NCI-H2227 treated with DMSO at 0.1 percent for 48 hours (cell line): ENCODE results near the gene PTPDC1.
"Not testable (repeated sequence)": the region's sequence is repeated elsewhere in the genome, so short reads cannot be mapped to it uniquely, and the experiment has no call there.

Source experiments
- DNase-seq: peaks from one replicate; lab custom pipeline; 2025; lab: John Stamatoyannopoulos, UW

PTPDC1 gene

DNA sequence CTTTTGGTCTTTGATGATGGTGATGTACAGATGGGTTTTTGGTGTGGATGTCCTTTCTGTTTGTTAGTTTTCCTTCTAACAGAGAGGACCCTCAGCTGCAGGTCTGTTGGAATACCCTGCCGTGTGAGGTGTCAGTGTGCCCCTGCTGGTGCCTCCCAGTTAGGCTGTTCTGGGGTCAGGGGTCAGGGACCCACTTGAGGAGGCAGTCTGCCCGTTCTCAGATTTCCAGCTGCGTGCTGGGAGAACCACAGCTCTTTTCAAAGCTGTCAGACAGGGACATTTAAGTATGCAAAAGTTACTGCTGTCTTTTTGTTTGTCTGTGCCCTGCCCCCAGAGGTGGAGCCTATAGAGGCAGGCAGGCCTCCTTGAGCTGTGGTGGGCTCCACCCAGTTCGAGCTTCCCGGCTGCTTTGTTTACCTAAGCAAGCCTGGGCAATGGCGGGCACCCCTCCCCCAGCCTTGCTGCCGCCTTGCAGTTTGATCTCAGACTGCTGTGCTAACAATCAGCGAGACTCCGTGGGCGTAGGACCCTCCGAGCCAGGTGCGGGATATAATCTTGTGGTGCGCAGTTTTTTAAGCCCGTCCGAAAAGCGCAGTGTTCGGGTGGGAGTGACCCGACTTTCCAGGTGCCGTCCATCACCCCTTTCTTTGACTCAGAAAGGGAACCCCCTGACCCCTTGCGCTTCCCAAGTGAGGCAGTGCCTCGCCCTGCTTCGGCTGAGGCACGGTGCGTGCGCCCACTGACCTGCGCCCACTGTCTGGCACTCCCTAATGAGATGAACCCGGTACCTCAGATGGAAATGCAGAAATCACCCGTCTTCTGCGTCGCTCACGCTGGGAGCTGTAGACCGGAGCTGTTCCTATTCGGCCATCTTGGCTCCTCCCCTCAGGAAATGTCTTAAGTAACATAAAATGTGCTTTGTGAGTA lies 10.2 kb downstream of the PTPDC1 start:
- not testable (repeated sequence) for DNase-seq

DNA sequence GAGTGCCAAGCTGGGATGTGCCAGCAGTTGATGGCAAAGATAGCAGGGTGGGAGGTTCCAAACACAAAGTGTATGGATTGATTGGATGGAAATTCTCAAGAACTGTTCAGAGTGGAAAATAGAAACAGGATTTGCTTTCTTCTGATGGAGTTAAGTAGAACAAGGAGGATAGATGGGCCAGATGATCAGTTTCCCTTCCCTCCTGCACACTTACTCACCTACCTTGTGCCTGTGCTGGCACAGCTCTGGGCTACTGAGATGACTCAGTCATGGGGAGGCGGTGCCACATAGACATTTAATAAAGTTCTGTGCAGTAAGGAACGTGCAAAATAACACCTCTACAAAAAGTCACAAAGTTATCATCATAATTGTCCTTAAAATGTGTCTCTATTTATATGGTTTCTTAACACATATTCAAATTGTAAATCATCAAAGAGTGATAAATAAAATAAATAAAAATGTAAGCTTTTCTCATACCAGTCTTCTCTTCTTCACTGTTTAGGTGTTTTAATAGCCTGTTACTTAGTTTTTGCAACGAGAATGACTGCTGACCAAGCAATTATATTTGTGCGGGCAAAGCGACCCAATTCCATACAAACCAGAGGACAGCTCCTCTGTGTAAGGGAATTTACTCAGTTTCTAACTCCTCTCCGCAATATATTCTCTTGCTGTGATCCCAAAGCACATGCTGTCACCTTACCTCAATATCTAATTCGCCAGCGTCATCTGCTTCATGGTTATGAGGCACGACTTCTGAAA lies 12.7 kb downstream of the PTPDC1 start:
- no peak for DNase-seq

DNA sequence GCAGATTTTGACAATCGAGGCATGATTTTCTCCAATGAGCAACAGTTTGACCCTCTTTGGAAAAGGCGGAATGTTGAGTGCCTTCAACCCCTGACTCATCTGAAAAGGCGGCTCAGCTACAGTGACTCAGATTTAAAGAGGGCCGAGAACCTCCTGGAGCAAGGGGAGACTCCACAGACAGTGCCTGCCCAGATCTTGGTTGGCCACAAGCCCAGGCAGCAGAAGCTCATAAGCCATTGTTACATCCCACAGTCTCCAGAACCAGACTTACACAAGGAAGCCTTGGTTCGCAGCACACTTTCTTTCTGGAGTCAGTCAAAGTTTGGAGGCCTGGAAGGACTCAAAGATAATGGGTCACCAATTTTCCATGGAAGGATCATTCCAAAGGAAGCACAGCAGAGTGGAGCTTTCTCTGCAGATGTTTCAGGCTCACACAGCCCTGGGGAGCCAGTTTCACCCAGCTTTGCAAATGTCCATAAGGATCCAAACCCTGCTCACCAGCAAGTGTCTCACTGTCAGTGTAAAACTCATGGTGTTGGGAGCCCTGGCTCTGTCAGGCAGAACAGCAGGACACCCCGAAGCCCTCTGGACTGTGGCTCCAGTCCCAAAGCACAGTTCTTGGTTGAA lies 13.6 kb downstream of the PTPDC1 start:
- no peak for DNase-seq

DNA sequence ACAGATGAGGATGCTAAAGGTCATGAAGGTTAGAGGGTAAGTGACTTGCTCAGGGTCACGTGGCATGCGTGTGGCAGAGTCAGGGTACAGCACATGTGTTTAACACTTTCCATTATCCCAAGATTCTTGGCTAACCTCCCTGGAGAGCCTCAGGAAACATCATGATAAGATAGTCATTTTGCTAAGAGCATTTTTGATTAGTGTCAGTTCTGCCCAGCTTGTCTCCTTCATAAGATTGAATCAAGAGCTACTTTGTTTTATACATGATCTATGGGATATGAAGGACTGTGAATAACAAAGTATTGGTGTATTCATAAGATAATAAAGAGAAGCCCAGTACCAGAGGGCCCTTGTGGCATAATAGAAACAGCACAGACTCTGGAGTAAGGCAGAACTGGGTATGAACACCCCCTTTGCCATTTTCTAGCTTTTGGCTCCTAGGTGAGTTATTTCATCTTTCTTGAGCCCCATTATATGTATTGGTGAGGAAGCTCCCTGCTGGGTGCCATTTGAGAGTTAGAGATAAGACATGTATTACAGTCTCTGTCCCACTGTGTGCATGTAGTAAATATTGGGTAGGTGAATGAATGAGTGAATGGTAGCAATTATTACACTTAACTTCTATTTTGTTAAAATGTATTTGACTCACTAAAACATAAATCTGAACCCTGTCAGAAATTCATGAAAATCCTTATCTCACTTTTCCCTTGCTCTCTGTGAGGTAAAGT lies 16.1 kb downstream of the PTPDC1 start:
- DNase-seq = no peak

DNA sequence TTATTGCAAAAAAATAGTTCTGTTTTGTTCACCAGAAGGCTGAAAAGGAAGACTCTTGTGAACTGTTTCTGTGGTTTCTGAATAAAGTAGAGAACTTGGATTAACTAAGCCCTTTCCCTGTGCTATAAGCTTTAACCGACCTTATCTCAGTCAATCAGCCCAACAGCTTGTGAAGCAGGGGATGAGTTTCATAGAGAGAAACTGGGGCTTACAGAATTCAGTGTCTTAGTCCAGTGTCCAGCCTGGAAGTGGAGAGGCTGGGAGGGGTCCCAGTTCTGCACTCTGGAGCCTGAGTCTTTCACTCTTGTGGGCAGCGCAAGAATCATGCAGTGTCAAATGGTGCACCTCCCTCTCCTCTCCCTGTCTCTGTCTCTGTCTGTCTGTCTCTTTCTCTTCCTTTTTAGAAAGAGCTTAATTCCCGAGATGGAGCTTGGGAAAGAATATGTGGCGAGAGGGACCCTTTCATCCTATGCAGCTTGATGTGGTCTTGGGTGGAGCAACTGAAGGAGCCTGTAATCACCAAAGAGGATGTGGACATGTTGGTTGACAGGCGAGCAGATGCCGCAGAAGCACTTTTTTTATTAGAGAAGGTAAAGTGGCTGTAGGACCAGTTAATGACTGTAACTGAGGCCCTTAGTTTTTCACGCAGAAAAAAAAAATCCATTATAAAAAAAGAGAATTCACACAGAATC lies 17.0 kb downstream of the PTPDC1 start:
- no peak for DNase-seq

DNA sequence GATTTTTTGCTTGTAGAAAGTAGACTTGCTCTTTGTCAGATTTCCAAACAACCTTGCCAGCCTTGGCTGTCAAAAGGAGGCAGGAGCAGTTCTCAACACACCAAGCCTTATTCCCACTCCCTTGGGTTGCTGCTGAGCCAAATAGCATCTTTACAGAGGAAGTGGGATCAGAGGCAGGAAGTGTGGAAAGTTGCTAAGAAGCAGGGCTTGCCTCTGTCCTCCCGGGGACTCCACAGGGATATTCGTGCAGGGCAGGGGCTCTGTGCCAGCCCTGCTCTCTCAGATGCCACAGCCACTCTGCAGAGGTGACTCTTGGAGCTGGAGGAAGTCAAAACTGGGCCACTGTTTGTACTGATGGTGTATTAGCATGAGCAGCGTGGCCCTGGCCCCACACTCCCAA lies 24.3 kb downstream of the PTPDC1 start:
- no peak for DNase-seq

DNA sequence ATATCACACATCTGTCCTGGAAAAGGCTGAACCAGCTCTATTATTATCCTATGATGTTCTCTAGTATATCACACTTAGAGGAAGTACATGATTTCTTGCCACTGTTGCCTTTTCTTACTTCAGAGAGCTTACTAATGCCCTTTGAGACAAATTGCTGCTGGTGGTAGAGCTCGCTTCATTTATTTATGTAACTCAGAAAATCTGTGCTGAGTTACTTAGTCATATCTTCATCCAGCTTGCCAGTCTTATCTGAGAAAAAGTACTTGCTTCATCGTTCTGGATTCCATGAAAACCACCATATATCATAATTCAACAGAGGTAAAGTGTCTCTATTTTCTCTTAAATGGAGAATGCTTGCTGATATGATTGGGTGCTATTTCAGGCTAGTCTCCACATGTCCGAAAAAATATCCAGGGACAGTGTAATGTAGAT lies 26.6 kb downstream of the PTPDC1 start:
- no peak for DNase-seq

DNA sequence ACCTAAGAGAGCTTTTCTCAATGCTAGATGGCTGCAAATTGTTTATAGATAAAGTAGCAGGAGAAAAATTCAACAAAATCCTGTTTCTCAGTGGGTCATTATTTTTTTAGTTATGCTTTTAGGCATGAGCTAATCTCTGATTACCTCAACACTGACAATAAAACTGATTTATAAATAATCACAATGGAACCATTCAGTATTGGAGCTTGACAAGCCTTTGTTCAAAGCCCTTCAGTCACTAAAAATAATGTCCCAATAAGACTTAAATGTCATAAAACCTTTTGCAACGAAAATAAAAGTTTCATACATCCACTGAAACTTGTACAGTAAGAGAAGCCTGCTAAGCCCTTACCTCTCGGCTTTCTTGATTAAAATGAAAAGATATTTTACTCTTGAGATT lies 27.2 kb downstream of the PTPDC1 start:
- no peak for DNase-seq

DNA sequence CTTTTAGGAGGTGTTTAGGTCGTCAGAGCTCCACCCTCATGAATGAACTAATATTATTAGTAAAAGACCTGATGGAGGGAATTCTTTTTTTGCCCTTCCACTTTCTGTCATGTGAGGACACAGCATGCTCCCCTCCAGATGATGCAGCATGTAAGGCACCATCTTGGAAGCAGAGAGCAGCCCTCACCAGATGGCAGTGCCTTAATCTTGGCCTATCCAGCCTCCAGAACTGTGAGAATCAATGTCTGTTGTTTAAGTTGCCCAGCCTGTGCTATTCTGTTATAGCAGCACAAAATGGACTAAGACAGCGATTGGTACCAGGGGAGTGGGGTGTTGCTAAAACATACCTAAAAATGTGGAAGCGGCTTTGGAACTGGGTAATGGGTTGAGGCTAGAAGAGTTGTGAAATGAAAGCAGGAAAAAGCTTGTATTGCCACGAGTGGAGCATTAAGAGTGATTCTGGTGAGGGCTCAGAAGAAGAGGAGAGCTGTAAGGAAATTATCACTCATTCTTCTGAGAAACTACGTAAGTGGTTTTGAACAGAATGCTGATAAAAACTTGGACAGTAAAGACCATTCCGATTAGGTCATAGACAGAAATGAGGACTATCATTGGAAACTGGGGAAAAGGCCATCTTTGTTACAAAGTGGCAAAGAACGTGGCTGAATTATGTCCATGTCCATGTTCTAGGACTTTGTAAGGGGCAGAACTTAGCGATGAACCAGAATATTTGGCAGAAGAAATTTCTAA lies 28.6 kb downstream of the PTPDC1 start:
- no peak for DNase-seq

DNA sequence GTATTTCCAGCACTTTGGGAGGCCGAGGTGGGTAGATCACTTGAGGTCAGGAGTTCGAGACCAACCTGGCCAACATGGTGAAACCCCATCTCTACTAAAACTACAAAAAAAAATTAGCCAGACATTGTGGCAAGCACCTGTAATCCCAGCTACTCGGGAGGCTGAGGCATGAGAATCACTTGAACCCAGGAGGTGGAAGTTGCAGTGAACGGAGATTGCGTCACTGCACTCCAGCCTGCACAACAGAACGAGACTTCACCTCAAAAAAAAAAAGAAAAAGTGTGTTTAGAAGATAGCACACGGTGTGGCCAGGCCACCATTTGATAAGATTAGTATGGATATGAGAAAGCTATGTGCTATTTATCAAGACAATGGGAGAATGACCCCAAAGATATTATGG lies 35.8 kb downstream of the PTPDC1 start:
- DNase-seq = not testable (repeated sequence)

DNA sequence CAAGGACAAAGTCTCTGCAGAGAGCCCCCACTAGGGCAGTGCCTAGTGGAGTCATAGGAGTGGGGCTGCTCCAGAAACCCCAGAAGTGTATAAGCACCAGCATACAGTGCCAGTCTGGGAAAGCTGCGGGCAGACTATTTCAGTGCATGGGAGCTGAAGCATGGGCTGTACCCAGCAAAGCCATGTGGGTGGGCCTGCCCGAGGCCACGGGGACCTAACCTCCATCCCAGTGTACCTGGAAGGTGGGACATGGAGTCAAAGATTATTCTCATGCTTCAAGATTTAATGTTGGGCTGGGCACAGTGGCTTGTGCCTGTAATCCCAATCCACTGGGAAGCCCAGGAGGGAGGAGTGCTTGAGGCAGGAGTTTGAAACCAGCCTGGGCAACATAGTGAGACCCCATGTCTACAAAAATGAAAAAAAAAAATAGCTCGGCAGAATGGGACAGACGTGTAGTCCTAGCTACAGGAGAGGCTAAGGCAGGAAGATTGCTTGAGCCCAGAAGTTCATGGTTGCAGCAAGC lies 36.7 kb downstream of the PTPDC1 start:
- no peak for DNase-seq

DNA sequence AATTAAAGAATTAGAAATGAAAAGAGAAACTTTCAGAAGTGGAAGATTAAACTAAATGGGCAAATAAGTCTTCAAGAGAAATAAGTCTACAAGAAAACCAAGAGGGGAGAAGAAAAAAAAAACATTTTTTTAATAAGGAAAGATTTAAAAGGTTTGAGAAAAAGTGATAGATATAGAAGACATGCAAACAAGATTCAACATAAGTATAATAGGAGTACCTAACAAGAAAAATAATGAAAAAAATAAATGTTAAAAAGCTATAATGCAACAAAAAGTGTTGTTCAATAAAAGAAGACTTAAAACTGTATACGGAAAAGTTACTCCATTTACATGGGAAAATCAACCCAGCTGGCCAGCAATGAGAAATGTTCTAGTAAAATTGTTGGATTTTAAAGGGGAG lies 42.6 kb downstream of the PTPDC1 start:
- DNase-seq = no peak

DNA sequence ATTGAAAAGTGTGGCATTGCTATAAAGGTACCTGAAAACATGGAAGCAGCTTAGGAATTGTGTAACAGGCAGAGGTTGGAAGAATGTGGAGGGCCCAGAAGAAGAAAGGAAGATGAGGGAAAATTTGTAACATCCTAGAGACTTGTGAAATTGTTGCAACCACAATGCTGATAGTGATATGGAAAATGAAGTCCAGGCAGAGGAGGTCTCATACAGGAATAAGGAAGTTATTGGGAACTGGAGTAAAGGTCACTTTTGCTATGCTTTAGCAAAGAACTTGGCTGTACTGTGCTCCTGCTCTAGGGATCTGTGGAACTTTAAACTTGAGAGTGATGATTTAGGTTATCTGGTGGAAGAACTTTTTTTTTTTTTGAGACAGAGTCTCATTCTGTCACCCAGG lies 43.5 kb downstream of the PTPDC1 start:
- no peak for DNase-seq

DNA sequence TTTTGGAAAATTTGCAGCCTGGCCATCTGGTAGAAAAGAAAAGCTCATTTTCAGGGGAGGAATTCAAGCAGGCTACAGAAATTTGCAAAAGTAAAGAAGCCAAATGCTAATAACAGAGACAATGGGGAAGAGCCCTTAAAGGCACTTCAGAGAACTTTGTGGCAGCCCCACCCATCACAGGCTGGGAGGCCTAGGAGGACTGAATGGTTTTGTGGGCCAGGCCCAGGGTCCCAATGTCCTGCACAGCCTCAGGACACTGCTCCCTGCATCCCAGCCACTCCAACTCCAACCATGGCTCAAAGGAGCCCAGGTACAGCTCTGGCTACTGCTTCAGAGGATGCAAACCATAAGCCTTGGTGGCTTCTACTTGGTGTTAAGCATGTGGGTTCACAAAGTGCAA lies 44.3 kb downstream of the PTPDC1 start:
- no peak for DNase-seq

DNA sequence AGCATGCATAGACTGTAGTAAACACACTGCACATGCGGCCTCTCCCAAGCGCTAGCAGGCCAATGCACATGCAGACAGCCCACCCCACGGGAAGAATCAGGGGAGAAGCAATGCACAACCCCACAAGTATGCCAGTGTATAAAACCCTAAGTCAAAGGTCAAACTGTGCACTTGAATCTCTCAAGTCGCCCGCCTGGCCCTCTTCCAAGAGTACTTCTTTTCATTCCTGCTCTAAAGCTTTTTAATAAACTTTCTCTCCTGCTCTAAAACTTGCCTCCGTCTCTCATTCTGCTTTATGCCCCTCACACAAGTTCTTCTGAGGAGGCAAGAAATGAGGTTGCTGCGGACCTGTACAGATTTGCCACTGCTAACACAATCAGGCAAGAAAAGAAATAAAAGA lies 50.4 kb downstream of the PTPDC1 start:
- no peak for DNase-seq

DNA sequence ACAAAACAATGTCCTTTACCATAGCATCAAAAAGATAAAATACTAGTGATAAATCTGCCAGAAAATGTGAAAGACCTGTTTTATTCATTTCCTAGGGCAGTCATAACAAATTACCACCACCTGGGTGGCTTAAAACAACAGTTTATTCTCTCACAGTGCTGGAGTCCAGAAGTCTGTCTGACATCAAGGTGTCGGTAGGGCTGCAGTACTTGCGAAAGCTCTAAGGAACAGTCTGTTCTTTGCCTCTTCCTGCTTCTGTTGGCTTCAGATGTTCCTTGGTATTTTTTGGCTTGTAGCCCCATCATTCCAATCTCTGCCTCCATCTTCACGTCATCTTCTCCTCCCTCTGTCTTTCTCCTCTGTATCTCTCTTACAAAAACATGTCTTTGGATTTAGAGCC lies 51.0 kb downstream of the PTPDC1 start:
- no peak for DNase-seq

DNA sequence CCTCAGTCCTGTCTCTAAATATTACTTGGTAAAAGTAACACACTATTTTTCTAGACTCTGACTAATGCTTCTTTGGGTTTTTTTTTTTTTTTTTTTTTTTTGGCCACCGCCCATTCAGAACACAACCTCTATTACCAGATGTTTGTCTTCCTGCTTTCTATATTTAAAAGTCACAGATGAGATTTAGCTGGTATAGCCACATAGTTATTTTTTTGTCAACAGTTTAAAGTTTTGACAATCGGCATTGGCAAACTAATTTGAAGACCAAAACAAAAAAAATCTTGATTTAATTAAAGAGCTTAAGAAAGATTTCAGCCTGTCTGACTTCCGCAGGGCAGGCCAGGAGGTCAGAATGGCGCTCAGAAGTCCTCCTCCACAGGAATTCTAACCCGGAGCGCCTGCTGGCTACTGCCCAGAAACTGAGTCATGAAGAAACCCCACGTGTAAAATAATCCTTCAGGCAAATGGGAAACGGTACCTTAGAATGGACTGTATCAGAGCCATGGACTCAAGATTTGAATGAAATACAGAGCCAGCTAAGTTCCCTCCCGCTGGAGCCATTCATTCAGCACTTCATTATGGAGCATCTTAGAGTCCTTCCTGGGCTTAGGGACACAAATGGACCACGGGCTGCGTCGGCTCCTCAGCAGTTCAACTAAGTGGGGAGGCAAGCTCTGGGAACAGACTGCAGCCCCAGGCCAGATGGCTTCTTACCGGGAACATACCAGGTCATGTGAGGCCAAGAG lies 55.6 kb downstream of the PTPDC1 start:
- DNase-seq = no peak

DNA sequence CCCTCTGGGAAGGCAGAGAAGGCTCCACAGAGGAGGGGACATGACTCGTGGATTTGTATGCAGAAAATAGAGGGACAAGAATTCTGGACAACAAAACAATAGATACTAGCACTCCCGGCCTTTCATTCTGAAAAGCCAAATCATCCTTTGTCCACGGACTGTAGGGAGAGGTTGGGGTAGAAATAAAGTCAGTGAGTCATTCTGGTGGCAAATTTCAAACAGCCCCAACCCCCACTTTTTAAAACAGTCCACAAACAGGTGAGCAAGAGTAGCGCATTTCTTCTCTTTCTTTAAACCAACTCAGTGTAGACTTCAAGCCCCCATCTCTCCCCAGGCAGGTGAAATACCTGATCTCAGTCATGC lies 56.1 kb downstream of the PTPDC1 start:
- no peak for DNase-seq

DNA sequence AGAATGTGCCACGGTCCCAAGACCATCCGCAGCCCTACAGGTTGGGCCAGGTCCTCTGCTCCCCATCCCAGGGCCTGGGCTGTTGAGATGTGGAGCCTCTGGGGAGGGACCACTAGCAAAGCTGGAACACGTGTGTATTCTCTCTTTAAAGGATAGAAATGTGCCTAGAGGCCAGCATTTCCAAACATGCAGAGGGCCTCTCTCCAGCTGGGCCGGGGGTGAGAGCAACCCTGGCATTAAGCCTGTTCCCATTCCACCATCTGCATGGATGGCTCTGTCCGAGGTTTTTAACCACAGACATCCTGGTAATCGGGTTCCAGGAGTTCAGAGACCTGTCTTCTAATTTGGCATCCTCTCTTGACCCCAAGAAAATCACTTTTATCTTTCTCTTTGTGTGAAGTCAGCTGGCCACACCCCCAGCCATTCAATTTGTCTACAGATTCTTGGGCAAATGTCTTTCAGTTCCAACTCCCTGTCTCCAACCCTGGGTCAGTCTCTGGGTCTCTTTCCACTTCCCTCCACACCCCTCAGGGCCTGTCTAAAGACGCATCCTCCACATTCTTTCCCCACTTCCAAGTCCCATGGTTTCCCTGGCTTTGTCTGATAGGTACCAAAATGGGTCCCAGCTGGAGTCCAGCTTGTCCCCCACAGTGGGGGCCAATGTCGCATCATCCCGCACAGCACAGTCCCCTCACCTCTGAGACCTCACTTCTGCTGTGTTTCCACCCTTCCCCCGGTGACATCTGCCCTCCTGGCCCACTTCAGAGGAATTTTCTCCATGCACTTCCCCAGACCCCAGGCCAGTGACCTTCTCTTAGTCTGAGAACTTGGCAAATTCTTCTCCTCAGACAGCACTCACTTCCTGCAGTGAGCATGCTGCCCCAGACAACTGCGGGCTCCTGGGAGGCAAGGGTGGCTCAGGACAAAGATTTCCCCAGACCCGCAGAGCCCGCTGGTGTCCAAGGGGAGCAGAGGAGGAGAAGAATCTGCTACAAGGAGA lies 56.8 kb downstream of the PTPDC1 start:
- no peak for DNase-seq
